Ovary (tissue), 9 donors: ENCODE measurements around the gene F13A1. TPM values are rescaled to one million over a fixed set of nuclear protein-coding genes. Genes with fewer than 3 reads are reported as not detected.

Experiments
- DNase-seq, 5 donors: peaks; one replicate each; pipeline ENCODE4 v3.0.0-alpha.2; 2019 to 2020
- H3K27ac ChIP-seq, 2 donors: fragments of 200-600 bp; one replicate each; pipeline versions ENCODE4 v1.5.1 to v1.8.0; 2019 to 2022
- H3K27me3 ChIP-seq: fragments of 200-600 bp; one replicate; pipeline ENCODE4 v1.8.0; 2022
- H3K36me3 ChIP-seq: fragments of 200-600 bp; sonication (generic); one replicate; pipeline ENCODE4 v1.5.1; 2019
- H3K4me1 ChIP-seq: one replicate; pipeline ENCODE4 v1.8.1; 2013; ENCODE audit warnings: mild to moderate bottlenecking, moderate library complexity; ENCODE audit not compliant: insufficient read depth
- H3K4me3 ChIP-seq: fragments of 200-600 bp; sonication (generic); one replicate; pipeline ENCODE4 v1.5.1; 2017
- H3K9me3 ChIP-seq, 2 donors: fragments of 200-600 bp in 1 of 2; sonication (generic) in 1 of 2; one replicate each; pipeline versions ENCODE4 v1.5.1 to v1.8.1; 2013 to 2019; ENCODE audit warnings: mild to moderate bottlenecking in 1 of 2, moderate library complexity in 1 of 2
- EP300 ChIP-seq: sonication (generic); formaldehyde crosslinking; IDR thresholded peaks from one replicate; pipeline ENCODE4 v1.6.1; 2017; ENCODE audit warnings: antibody characterized with exemption
- POLR2A ChIP-seq: fragments of 450-650 bp; IDR thresholded peaks from one replicate; pipeline ENCODE4 v1.6.1; 2017; ENCODE audit warnings: antibody characterized with exemption, mild to moderate bottlenecking, moderate library complexity
- WGBS, 3 donors: extraction: QIAGEN DNeasy Blood & Tissue Kit in 1 of 3; methylation state at CpG; one replicate each; pipeline versions ENCODE4 v1.1.5 to v1.1.7; 2013 to 2017; 5-methylcytosine and 5-hydroxymethylcytosine counted together
- intact Hi-C, 4 donors: fragments of 100-400 bp; cut with DNase I; formaldehyde crosslinking; loops; one replicate each; pipeline versions ENCODE4 v1.11.0 to v1.15.1; 2022 to 2023
- polyA plus RNA-seq, 2 donors: library from polyadenylated mRNA; stranded (reverse); fragments of 200-250 nt in 1 of 2; fragments of 350-450 nt in 1 of 2; fragmentation: Illumina TruSeq in 1 of 2; extraction: RNeasy Lipid Tissue Mini Kit (QIAGEN cat#74804) in 1 of 2; gene quantifications; one replicate each; pipeline ENCODE4 v1.2.3, GENCODE V29; 2013 to 2014
- total RNA-seq, 7 donors: library from RNA; depleted of rRNA in 2 of 7; stranded (reverse); fragments of >200 nt in 2 of 7; fragmentation: NEBNext Ultra II Directional in 3 of 7; extraction: Animal tissue kit (Norgen Biotek cat#: 25700) in 3 of 7; gene quantifications; one replicate each; pipeline versions ENCODE4 v1.1.0 to v1.2.4, GENCODE V29; 2016 to 2023
- TF ChIP-seq, protein P1 (sequence below), 3 donors: fragments of 450-650 bp in 2 of 3; fragments of 200-600 bp in 1 of 3; IDR thresholded peaks; one replicate each; pipeline versions ENCODE4 v1.5.1 to v1.8.0; 2016 to 2022; ENCODE audit warnings: antibody characterized with exemption in 3 of 3, mild to moderate bottlenecking in 1 of 3
- donor health status: DM: no; HTN: no; CAD: no; lungs with moderate emphysema.
- donor health status: DM: no; HTN: no; CAD: no.
- donor health status: Bipolar disorder and iron deficiency.
- donor health status: DM: yes; HTN: yes; CAD: no.
- donor health status: DM: no; HTN: no; CAD: no.
- donor health status: DM: yes; HTN: yes; CAD: no.

Gene F13A1
- total and polyA plus RNA-seq, 9 donors = 6.2 to 124 (median 25.9) TPM

DNA sequence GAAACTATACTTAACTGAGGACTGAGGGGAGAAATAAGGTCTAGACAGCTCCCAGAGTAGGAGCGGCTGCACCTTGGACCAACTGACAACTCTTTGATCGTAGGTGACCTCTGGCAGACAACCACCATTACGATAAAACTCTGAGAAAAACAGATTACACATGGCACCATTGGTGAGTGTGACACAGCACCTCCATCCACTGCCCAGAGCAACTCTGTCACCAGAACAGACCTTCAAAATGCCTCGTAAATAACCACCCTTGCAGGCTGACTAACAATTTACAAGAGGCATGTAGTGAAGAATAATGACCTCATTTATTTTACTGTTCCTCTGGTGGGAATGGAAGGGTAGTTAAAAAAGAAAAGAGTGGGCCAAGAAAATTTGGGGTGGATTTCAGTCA lies 64.2 kb downstream of the F13A1 start:
- H3K27me3 ChIP-seq = no peaks in the 10 kb centered on the region
- no peaks in the 10 kb centered on the region for H3K9me3 ChIP-seq
- no peak overlapping the region for H3K27ac ChIP-seq
- no peaks in the 10 kb centered on the region for H3K36me3 ChIP-seq
- no peak for DNase-seq
- intact Hi-C loops = no loop called here
- no peak overlapping the region for H3K4me3 ChIP-seq
- 41 to 46% (median 43%) methylated on average over 4 of the region's 4 CpGs for WGBS, 3 donors
- TF ChIP-seq POLR2A (no peak), EP300 (no peak)
- TF ChIP-seq, protein P1, sequence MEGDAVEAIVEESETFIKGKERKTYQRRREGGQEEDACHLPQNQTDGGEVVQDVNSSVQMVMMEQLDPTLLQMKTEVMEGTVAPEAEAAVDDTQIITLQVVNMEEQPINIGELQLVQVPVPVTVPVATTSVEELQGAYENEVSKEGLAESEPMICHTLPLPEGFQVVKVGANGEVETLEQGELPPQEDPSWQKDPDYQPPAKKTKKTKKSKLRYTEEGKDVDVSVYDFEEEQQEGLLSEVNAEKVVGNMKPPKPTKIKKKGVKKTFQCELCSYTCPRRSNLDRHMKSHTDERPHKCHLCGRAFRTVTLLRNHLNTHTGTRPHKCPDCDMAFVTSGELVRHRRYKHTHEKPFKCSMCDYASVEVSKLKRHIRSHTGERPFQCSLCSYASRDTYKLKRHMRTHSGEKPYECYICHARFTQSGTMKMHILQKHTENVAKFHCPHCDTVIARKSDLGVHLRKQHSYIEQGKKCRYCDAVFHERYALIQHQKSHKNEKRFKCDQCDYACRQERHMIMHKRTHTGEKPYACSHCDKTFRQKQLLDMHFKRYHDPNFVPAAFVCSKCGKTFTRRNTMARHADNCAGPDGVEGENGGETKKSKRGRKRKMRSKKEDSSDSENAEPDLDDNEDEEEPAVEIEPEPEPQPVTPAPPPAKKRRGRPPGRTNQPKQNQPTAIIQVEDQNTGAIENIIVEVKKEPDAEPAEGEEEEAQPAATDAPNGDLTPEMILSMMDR (IDR thresholded peaks at IDR 0.05) = no peak
- H3K4me1 ChIP-seq = no peaks in the 10 kb centered on the region

DNA sequence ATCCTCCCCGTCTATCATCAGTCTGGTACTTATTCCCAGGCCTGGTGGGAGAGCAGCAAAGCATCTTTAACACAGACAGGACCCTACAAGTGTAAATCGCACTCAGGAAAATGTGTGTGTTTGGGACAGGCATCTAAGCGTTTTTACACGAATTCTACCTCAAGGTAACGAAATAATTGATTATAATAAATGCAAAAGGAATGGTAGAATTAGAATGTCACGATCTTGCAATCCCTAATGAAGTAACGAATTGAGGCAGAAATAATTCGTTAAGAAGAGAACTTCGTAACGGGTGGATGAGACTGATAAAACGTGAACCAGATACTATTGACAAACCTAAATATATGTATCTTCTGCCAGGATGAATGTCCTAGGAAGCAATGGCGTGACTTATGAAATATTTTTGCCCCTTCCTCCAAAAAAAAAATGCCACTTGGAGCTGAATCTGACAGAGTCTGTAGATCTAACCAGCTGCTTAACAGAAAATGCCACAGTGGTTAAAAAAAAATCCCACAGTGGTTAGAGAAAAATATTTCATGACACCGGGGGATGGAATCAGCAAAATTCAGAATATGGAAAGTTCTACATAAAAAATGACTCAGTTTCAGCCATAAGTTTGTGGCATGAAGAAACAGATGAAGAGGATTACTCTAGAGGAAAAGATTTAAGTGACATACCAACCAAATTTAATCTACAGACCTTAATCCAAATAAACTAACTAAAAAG lies 68.7 kb downstream of the F13A1 start:
- no peak overlapping the region for H3K4me3 ChIP-seq
- H3K9me3 ChIP-seq = no peaks in the 10 kb centered on the region
- no peaks in the 10 kb centered on the region for H3K36me3 ChIP-seq
- 70 to 81% (median 71%) methylated on average over 13 of the region's 13 CpGs for WGBS, 3 donors
- no peaks in the 10 kb centered on the region for H3K27me3 ChIP-seq
- TF ChIP-seq POLR2A (no peak), EP300 (no peak)
- TF ChIP-seq, protein P1 (IDR thresholded peaks at IDR 0.05) = no peak
- no peak overlapping the region for H3K27ac ChIP-seq
- intact Hi-C loops = no loop called here
- DNase-seq = no peak
- no peaks in the 10 kb centered on the region for H3K4me1 ChIP-seq

DNA sequence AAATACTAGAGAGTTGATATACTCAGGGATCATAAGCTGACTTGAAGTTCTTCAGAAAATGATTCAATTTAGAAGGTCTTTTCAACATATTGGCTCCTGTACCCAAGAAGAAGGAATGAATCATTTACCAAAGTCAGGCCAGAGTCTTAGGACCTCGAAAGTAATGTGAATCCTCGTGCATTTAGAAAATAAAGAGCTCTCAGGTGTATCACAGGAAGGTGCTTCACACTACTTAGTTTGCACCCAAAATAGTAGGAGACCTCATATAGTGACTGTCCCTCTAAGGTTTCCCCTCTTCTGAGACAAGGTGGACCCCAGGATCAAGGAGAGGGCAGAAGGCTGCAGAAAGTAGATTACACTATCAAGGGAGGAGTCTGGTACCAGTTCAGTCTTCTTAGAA lies 71.8 kb downstream of the F13A1 start:
- Histone ChIP-seq H3K9me3 (no peaks in the 10 kb centered on the region), H3K36me3 (no peaks in the 10 kb centered on the region), H3K4me3 (no peak overlapping the region), H3K27ac (no peak overlapping the region), H3K4me1 (no peaks in the 10 kb centered on the region), H3K27me3 (no peaks in the 10 kb centered on the region)
- WGBS, 3 donors = 50 to 78% (median 54%) methylated on average over 2 of the region's 2 CpGs
- no peak for DNase-seq
- intact Hi-C loops = no loop called here
- TF ChIP-seq, protein P1 (IDR thresholded peaks at IDR 0.05) = no peak
- no peak for TF ChIP-seq EP300
- TF ChIP-seq POLR2A = no peak

DNA sequence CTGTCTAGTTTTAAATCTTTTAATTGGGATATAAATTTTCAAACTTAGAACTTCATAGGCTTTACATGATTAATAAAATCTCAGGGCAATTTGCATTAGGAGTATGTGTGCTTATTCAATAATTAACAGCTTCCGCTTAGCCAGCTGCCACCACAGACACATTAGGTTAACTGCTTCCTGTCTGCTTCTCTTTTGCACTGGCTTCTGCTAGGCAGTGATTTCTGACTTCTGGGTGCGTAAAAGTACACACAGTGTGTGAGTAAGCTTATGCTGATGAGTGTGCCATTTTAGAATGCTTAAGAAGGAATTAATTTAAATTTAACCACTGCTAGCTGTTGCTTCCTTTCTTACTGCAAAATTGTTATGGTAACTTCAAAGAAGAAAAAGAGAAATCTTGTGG lies 73.9 kb downstream of the F13A1 start:
- Histone ChIP-seq H3K36me3 (no peaks in the 10 kb centered on the region), H3K4me3 (no peak overlapping the region), H3K9me3 (no peaks in the 10 kb centered on the region), H3K4me1 (no peaks in the 10 kb centered on the region), H3K27ac (no peak overlapping the region), H3K27me3 (no peaks in the 10 kb centered on the region)
- intact Hi-C loops = no loop called here
- TF ChIP-seq POLR2A = no peak
- TF ChIP-seq, protein P1 (IDR thresholded peaks at IDR 0.05) = no peak
- no peak for TF ChIP-seq EP300
- DNase-seq = no peak
- WGBS, 3 donors = 19 to 38% (median 36%) methylated on average over 2 of the region's 2 CpGs
